Hindlimb muscle (tissue), 1 donor: ENCODE measurements around the gene FOXQ1. TPM values are rescaled to one million over a fixed set of nuclear protein-coding genes. Genes with fewer than 3 reads are reported as not detected.
"Not testable (repeated sequence)": the region's sequence is repeated elsewhere in the genome, so short reads cannot be mapped to it uniquely, and the experiment has no call there.

Experiments used
- DNase-seq: peaks from one replicate; pipeline ENCODE4 v3.0.0-alpha.2; 2013
- polyA plus RNA-seq: library from polyadenylated mRNA; unstranded; fragments of 120-200 nt; gene quantifications from one replicate; pipeline ENCODE4 v1.2.1, GENCODE V29; 2013; ENCODE audit not compliant: insufficient read length

FOXQ1 gene
- polyA plus RNA-seq, 1 donor: 0.08 TPM

DNA sequence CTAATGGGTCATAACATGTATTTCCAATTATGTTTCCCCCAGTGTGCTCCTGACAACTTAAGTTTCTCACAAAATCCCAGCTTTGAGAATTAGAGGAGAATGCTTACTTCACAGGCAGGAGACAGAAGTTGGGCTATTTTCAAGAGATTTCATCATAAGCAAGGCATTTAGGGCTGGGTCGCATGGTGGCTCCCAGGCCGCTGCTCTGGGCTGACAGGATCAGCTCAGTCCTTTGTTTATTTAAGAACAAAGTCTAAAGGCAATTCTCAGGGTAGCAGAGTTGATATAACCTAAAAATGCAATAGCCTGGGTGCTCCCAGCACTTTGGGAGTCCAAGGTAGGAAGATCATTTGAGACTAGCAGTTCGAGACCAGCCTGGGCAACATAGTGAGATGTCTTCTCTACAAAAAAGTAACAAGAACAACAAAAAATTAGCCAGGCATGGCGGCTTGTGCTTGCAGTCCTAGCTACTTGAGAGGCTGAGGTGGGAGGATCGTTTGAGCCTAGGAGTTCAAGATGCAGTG is 10.9 kb downstream of the FOXQ1 start:
- DNase-seq: no peak

DNA sequence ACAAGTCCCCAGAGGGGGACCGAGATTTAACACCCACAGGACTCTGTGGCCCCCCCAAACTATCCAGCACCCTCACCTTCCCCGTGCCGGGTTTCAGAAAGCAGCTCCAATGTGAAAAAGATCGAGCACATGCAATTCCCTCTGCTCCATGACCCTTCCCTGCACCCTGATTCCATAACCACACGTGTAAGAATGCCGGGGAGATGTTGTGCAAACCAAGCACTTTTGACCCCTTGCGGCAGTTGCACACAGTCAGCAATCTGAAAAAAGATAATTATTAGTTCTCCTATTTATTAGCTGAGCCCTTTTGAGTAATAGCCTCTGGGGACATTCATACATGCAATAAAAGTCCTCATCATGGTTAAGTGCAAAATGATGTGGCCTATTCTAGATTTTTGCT is 13.0 kb downstream of the FOXQ1 start:
- DNase-seq: no peak

DNA sequence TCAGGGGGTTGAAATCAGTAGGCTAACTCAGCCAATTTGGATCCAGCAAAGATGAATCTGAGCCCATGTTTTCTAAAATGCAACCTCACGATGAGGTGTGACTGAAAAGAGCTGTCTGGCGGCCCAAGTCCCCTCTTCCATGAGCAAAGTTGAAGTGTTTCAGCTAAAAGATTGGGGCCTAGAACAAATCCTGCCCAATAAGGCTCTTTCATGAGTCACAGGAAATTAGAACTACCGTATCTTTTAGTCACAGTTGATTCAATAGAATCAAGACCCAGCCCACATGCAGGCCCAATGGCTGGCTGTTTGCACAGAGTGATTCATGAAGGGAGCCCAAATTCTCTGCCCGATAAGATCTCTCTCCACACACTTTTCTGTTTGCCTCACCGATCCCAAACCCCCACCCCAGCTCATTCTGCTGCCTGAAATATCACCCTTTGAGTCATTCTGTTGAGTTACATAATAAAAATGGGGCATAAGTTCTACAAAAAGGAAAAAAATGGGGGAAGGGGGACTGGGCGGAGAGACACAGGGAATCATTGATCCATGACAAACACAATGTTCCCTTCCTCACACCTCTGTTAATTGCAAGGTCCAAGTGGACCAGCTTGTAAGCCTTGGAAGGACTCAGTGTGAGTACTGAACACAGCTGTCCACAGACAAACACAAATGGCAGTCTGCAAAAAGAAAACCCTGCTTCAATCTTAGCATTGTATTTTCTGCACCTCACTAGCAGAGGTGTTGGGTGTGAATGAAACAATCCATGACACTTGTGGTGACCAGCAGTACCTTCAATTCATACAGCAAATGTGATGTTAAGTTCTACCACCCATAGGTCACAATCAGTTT is 13.8 kb downstream of the FOXQ1 start:
- no peak for DNase-seq

DNA sequence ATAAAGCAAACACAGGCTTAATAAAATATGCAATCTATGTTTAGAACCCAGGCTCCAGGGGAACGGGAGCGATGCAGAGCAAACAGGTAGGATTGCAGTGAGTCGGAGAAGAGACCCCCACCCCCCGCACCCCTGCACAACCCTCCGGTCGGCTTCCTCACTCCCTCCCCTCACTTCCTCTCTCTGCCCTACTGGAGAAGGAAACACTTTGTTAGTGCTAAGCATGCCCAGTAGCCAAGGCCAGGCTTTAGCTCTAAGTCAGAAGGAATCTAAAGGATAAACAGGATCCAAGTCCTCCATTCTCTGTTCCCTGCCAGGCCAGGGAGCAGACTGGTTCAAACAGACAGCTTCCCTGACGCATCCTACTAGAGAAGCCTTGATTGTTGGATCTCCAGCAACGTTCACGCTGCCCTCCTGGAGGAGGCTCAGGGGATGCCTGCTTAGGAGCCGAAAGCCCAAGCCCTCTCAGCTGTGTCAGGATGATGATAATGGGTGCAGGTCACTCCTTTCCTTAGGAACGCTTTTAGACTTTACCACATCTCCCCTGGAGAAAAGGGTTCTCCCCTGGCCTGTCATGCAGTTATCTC is 14.7 kb downstream of the FOXQ1 start:
- DNase-seq: no peak

DNA sequence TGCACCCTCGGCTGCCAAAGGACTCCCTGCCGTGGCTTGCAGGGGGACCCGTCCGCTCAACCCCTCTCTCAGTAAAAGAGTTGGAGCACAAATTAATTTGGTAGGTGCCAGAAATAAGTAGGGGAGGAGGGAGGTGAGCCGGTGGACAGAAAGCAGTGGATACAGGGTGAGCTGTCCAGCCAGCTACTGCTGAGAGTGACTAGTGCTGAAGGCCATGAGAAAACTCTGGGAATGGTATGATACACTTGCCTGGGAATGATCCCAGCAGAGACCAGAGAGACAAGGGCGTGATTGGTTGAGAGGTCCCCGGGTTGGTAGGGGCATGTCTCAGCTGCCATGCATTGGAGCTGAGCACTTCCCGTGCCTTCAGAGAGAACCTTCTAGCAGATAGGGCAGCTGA is 15.7 kb downstream of the FOXQ1 start:
- no peak for DNase-seq

DNA sequence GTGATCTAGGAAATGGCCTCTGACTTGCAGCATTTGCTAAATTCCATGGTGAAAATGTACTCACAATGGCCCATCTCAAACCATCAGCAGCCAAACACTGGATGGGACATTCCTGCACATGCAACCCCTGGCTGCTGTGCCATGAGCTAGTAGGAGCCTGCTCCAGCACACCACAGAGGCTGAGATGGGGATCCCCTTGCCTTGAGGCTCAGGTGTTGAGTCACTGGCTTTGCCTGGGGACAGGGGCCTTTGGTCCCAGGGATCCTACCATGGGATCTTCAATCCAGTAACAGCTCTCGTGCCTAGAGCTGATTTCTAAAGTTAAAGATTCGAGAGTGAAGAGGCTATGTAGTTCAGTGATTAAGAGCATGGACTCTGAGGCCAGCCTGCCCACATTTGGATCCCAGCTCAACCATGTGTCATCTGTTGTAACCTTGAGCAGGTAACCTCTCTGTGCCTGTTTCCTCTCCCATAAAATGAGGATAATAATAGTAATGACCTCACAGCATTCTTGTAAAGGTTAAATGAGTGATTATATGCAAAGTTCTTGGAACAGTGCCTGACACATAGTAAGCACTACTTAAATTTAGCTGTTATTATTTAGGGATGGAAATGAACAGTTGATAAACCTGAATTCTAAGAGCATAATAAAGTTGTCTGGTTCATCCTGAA is 16.4 kb downstream of the FOXQ1 start:
- DNase-seq: no peak

DNA sequence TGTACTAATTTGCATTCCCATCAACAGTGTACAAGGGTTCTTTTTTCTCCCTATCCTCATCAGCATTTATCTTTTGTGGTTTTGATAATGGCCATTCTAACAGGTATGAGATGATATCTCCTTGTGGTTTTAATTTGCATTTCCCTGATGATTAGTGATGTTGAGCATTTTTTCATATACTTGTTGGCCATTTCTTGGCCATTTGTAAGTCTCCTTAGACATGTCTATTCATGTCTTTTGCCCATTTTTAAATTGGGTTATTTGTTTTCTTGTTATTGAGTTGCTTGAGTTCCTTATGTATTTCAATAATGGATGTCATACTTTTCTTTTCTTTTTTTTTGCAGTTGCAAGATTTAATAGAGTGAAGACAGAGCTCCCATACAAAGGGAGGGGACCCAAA is 17.8 kb downstream of the FOXQ1 start:
- DNase-seq: no peak

DNA sequence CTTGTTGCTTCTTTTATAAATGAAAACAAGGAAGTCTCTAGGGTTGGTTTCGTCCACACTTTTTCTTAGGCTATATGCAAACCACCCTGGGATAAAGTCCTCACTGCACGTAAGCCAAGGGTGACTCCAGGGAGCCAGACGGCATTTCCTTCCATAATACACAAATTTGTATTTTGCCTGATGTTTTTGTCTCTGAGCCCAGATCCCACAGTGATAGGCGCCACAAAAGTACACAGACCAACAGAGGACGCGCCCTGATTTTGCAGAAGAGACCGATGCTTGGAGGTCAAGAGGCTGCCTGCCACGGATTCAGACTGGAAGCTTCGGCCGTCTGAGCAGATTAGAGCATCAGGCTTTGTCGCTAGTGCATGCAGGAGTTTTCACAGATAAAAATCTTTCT is 22.8 kb downstream of the FOXQ1 start:
- DNase-seq: no peak

DNA sequence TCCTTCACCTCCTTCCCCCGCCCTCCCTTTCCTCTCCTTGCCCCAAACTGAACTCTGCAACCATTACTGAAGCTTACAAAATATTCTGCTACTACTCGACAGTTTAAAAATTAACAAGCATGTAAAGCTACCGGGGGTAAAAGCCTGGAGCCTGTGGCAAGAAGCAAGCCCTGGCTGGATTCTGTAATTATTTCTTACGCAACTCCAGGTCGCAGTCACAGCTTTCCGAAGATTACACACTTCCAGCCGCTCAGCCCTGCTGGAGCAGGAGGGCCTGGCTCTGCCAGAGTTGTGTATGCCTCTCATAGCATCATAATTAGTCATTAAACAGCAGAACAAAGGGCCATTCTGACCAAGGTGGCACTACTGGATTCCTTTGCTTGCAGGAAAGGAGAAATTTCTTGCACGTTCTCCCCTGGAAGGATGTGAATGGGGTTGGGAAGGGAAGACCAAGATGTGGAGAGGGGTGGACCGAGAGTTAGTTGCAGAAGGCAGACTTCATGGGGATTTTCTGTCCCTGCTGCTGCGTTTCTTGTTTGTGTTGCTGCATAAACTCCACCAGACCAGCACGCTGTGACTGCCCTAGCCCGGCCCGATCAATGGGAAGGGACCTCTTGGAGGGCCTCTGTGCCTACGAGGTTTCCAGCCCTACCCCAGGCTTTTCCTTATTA is 23.6 kb downstream of the FOXQ1 start:
- no peak for DNase-seq

DNA sequence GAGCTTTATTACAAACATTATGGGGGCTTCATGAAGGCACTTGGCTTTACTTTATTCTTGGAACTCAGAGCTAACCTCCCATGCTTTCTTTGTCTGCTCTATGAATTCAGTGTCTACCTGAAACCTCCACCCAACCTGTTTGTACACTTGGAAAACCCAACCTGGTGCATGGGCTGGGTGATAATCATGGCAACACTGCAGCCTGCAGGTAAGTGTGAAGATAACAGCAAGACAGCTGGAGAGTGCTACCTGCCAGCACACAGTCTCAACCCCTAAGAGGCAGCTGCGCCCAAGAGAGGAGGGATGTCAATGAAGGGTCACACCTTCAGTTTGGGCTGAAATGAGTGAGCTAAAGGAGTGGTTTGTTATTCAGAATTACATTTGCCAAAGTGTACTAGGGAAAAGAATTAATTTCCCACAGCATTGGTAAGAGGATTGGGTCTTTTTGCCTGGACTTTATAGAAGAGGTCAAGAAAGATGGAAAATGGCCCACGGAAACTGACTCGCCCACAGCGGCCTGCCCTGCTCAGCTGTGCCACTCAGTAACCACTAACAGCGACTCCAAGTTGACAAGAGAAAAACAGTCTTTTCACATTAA is 24.4 kb downstream of the FOXQ1 start:
- no peak for DNase-seq

DNA sequence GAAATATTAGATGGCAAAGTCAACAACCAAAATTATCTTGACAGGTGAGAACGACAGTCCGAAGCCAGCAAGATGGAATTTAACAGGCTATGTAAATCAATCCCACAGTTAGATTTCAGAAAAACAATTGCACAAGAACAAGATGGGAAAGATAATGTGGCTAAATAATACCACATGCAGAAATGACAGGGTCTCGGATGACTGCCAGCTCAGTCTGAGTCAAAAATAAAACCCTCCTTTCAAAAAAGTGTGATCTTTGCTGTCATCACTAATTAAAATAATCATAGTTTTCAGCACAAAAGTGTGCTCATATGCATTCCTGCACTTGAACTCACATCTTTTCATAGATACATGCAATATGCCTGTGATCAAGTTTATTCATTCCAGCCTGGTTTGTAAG is 25.9 kb downstream of the FOXQ1 start:
- no peak for DNase-seq

DNA sequence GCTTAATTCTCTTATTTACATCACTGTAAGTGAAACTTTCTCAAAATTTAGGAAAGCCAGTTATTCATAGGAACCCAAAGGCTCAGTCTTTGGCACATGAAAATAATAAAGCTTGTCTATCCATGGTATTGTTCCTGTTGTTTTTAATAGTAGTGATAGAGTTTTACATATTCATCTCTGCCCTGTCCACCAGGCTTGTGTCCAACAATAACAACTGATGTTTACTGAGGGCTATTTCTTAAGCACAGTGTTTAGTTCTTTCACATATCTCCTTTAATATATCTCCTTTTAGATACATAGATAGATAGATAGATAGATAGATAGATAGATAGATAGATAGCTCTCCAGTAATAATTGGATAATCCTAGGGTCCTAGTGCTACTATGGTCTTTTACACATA is 34.2 kb downstream of the FOXQ1 start:
- no peak for DNase-seq

DNA sequence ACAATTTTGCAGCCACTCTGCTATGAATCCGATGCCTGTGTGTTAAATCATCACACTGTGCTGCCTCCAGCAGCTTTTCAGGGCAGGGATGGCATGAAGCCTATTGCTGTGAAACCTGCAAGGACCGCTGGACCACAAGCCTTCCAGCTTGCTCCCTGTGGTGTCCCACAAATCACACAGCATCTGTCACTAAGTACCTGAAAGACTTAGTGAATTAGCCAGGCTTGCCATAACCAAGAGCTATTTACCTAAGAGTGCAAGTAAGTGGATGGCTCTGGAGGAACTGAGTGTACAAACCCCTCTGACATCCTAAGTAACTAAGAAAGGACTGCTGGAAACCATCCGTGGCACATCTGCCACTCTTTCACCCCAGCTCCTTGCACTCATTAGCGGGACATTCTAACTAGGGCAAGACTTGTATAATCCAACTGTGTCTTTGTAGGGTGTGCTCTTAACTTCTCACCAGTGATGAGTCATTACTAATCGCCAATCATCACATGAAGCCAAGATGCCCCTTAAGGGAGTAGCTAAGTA is 34.7 kb downstream of the FOXQ1 start:
- DNase-seq: no peak

DNA sequence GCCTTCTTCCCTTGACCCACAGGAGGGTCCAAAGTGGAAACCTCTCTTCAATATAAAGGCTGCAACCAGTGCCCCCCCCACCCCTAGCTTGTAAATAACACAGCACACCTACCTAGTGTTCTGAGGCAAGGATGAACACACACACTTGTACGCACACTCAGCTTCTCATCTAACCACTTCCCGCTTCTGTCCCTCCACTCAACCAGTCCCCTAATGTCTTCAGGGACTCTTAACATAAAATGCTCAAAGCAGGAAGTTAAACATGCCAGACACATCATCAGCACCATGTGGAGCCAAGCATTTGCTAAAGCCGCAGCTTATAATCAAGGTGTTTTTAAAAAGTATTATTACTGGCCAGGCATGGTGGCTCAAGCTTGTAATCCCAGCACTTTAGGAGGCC is 35.3 kb downstream of the FOXQ1 start:
- DNase-seq: no peak

DNA sequence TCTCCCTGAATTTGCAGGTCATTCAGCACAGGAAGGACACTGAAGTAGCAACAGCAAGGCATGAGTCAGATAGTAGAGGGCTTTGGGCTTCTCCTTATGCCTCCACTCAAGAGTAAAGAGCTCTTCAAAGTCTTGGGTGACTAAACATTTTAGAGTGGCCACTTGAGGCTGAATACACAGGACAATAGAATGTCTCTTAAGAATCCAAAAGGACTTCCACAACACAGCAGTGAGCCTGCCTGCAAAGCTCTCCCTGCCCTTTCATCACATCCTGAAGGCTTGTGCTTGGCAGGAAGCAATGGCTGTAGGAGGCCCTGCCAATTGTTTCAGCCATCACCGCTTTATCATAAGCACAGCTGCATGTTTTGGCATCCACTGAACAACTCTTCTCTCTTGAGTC is 36.8 kb downstream of the FOXQ1 start:
- peak; percentile 75 for DNase-seq

DNA sequence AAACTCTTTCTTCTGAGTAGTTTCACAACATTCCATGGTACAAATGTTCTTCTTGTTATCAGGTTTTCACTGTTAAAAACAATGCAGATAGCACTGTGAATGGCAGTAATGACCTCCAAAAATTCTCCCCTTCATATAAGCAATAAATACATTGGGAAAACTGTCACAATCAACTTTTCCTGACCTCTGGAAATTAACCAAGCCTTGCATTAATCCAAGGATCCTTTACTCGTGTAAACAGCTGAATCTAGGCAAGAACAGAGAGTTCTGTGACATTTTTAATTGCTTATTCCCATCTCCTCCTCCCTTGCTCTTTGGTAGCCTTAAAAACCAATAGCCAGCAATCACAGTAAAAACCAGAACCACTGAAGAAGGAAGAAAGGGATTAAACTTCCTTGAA is 37.8 kb downstream of the FOXQ1 start:
- DNase-seq: no peak

DNA sequence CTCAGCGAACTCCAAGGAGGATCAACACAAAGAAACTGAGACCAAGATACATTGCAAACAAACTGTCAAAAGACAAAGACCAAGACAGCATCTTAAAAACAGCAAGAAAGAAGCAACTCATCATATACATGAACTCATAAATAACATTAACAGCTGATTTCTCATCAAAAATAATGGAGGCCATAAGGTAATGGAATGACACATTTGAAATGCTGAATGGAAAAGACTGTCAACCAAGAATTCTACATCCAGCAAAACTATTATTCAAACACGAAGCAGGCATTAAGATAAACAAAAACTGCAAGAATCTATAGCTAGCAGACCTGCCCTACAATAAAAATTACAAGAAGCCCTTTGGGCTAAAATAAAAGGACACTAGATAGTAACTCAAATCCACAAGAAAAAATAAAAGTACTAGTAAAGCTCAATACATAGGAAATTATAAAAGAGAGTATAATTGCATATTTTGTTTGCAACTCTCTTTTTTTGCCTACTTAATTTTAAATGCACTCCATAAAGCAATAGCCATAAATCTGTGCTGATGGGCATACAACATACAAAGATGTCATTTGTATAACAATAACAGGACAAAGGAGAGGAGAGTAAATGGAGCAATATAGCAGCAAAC is 39.6 kb downstream of the FOXQ1 start:
- DNase-seq: no peak

DNA sequence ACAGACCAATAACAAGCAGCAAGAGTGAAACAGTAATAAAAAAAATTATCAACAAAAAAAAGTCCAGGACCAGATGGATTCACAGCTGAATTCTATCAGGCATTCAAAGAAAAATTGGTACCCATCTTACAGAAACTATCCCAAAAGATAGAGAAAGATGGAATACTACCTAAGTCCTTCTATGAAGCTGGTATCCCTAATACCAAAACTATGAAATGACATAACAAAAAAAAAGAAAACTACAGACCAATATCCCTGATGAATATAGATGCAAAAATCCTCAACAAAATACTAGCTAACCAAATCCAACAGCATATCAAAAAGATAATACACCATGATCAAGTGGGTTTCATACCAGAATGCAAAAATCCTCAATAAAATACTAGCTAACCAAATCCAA is 43.2 kb downstream of the FOXQ1 start:
- DNase-seq: not testable (repeated sequence)

DNA sequence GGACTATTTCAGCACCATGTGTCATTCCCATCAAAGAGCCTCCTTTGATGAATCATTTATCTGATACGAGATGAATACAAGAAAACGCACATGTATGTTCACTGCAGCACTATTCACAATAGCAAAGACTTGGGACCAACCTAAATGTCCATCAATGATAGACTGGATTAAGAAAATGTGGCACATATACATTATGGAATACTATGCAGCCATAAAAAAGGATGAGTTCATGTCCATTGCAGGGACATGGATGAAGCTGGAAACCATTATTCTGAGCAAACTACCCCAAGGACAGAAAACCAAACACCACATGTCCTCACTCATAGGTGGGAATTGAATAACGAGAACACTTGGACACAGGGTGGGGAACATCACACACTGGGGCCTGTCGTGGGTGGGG is 49.8 kb downstream of the FOXQ1 start:
- DNase-seq: not testable (repeated sequence)

DNA sequence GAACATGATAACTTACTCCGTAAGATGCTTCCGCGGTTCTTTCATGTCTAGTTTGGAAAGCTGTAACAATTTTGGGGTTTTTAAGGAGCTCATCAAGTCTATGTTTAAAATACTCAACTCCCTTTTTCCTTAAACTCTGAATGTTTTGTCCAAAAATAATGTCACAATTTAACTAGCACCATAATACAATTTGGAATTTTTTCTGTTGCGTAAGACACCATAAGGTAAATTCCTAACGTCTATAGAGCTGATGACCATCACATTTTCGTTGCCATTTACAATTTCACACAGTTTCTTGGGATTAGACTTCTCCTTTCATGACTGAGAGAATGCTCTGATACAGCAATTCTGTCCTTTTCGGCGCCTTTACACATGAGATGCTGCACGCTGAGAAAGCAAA is 50.7 kb downstream of the FOXQ1 start:
- DNase-seq: no peak

DNA sequence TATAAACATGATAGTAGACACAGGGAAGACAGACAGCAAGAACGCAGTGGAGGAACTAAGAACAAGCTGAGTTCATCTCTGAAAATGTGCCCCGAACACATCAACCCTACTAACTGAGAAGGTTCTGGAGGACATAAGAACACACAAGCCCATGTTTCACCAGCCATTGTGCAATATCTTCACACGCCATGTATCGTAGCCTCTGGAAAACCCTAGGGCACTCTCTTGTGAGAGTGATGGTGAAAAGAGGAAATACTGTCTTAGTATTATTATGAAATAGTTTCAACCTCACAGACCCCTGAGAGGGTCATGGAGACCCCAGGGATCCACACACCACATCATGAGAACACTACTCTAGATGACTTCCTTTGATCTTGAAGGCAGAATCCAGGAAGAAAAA is 51.4 kb downstream of the FOXQ1 start:
- no peak for DNase-seq
